ENCODE data around the gene CYTH4.

Gene CYTH4

DNA sequence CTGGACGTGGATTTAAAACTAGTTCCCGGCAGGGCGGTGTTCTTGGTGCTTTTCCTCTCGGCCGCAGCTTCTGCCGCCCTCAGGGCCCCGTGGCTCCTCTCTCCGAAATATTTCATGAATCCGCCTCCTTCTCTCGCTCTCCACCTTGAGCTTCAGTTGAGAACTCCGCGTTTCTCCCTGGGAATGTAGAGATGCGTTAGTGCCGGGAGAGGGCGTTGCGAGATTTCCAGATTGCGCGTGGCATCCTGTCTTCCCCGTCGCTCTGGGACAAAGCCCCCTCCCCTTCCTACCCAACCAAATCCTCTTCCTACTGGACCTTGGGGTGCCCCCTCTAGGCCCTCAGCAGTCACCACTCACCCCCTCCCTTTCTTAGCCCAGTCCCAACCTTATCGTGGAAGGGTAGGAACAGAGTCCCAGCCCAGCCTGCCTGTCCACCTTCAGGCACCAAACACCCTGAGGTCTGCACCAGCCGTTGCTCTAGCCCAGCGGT, 22.7 kb upstream of the CYTH4 start:
- TF ChIP-seq, protein P1, sequence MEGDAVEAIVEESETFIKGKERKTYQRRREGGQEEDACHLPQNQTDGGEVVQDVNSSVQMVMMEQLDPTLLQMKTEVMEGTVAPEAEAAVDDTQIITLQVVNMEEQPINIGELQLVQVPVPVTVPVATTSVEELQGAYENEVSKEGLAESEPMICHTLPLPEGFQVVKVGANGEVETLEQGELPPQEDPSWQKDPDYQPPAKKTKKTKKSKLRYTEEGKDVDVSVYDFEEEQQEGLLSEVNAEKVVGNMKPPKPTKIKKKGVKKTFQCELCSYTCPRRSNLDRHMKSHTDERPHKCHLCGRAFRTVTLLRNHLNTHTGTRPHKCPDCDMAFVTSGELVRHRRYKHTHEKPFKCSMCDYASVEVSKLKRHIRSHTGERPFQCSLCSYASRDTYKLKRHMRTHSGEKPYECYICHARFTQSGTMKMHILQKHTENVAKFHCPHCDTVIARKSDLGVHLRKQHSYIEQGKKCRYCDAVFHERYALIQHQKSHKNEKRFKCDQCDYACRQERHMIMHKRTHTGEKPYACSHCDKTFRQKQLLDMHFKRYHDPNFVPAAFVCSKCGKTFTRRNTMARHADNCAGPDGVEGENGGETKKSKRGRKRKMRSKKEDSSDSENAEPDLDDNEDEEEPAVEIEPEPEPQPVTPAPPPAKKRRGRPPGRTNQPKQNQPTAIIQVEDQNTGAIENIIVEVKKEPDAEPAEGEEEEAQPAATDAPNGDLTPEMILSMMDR (IDR thresholded peaks at IDR 0.05; ENCODE audit: insufficient read depth, missing control alignments): peak; percentile 32
- DNase-seq (ENCODE audit: insufficient read length, low spot score) (no peak), FAIRE-seq (no peak)

DNA sequence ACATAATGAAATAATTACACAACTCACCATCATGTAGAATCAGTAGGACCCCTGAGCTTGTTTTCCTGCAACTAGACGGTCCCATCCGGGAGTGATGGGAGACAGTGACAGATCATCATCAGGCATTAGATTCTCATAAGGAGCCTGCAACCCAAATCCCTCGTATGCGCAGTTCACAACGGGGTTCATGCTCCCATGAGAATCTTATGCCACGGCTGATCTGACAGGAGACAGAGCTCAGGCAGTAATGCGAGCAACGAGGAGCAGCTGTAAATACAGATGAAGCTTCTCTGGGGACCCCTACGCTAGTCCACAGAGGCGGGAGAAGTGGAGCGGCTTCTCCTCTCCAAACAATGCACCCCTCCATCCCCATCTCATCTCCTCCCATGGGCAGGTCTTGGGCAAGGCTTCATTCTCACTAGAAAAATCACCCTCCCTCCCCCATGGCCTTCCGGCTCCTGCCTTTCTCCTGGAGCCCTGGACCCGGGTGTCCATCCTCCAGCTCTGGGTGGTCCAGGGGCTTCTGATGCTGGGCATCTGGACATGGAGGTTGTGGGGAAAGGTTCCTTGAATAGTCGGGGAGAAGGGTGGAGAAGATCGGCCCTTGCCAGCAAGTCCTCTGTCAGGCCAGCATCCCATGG, 22.0 kb upstream of the CYTH4 start:
- no peak for FAIRE-seq
- no peak for DNase-seq (ENCODE audit: insufficient read length, low spot score)

DNA sequence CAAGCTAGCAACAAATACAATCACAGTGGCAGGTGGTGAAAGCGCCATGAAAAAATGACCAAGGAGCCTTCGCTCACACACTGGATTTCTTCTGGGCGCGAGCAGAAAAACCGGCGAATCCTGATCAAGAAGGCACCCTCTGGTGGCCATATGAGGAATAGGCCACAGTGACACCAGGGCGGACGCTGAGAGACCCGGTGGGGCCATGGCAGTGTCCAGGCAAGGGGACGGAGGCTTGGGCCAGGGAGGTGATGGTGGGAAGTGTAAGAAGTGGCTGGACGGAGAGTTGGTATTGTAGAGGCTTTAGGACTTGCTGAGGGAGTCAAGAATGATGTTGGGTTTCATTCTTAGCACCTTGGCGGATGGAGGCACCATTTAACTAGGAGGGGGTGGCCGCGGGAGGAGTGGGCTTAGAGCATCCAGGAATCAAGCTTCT, 21.4 kb upstream of the CYTH4 start:
- DNase-seq (ENCODE audit: insufficient read length, low spot score): peak; percentile 29
- FAIRE-seq: no peak
- TF ChIP-seq, protein P1 (IDR thresholded peaks at IDR 0.05; ENCODE audit: insufficient read depth, missing control alignments): peak; percentile 72

More for the DNA sequence above, 22.0 kb upstream of the CYTH4 start:
- TF ChIP-seq, protein P1 (IDR thresholded peaks at IDR 0.05; ENCODE audit: insufficient read depth, missing control alignments): no peak

DNA sequence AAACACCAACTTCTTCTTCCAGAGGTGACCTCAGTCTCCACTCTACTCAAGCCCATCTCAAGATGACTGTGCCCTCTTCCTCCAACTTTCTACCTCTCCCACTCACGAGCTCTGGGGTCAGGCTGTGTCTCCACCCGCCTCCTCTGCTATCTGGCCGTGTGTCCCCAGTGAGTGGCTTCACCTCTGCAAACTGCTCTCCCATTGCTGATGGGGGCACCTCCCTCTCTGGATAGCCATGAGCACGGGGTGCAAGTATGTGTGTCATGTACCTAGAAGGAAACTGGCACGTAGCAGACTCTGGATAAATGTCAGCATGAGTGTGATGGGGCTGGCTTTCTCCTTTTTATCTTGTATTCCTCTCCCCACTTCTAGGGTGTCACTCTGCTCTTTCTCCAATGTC, 20.0 kb upstream of the CYTH4 start:
- no peak for FAIRE-seq
- no peak for DNase-seq (ENCODE audit: insufficient read length, low spot score)
- TF ChIP-seq, protein P1 (IDR thresholded peaks at IDR 0.05; ENCODE audit: insufficient read depth, missing control alignments): no peak

DNA sequence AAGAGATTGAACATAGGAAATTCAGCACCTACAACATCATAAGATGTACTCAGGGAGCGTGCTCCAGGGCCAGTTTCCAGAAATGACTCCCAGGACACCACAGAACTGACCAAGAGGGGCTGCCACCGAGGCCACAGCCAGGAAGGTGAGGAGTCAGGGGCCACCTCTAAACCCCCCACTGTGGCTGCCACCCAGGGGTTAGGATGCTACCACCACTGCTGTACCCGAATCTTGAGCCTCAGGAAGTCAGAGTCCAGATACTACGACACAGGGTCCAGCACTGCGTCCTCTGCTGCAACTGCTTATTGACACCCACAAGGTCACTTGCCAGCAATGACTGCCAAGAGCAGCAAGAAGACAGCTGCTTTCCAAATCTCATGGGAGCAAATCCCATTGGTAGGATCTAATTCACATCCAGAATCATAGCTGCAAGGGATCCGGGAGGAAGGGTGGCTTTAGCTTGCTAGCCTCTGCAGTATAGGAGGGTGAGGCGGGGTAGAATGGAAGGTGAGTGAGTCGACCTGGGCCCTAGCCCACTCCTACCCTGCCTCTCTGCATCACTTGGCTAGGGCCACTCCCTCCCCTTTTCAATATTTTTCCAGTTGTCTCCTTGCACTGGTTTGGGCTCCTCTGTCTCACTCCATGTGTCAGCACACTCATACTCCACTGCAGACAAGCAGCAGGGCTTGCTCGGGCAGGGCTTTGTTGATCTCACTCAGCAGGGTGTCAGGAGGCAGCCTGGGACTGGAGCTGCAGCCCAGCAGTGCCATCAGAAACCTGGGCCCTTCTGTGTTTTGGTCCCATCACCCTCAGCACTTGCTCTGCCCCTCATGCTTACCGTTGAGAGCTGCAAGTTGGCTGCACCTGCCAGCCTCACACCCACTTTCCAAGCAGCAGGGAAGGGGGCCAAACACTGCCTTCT, 18.1 kb upstream of the CYTH4 start:
- TF ChIP-seq, protein P1 (IDR thresholded peaks at IDR 0.05; ENCODE audit: insufficient read depth, missing control alignments): no peak
- FAIRE-seq (no peak), DNase-seq (ENCODE audit: insufficient read length, low spot score) (no peak)

DNA sequence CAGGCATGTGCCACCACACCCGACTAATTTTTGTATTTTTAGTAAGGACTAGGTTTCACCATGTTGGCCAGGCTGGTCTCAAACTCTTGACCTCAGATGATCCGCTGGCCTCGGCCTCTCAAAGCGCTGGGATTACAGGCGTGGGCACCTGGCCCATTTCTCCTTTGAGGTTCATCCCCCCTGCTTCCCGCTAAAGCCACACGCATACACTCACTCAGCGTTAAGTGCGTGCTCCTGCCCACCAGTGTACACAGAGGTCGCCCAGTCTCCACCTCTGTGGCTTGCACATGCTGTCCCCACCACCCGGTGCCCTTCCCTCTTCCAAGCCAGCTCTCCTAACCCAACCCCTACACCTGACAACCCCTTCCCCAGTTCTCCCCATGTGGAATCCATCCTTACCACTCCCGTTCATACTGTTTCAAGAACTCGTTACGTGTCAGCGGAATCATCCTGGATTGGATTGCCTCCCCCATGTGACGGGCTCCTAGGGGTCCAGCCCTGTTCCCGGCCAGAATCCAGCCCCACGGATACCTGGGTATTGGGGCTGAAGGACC, 15.7 kb upstream of the CYTH4 start:
- no peak for FAIRE-seq
- TF ChIP-seq, protein P1 (IDR thresholded peaks at IDR 0.05; ENCODE audit: insufficient read depth, missing control alignments): no peak
- DNase-seq (ENCODE audit: insufficient read length, low spot score): no peak
